Measurements from ENCODE around the gene TSPAN9. TPM values are rescaled to one million over a fixed set of nuclear protein-coding genes. Genes with fewer than 3 reads are reported as not detected.

The TSPAN9 gene
- total and polyA plus RNA-seq, 10 of the 15 experiments (the other 5 are each of a cell fraction or from before 2014, with no cell fraction given), result 0.03 to 1.0 (median 0.12) TPM; not detected in 5

GRCh38 chr12:3097186-3097804, 20.1 kb downstream of the TSPAN9 start:
- DNase-seq (ENCODE audit: low read depth, low spot score) (no peak), ATAC-seq (no peak; the same call in 2 of the 3 replicates), FAIRE-seq (no peak)
- no peak overlapping the region for H3K27ac ChIP-seq (ENCODE audit: control insufficient read depth, insufficient read depth)
- H3K9ac ChIP-seq (ENCODE audit: control insufficient read depth, insufficient read depth, low read length), result no peak overlapping the region
- no peaks in the 10 kb centered on the region; a peak in 3 of 4 replicates for H3K27me3 ChIP-seq (replicated peaks in 1 of 2; ENCODE audit: control insufficient read depth in 2 of 2, insufficient read depth in 2 of 2, low read length in 1 of 2)
- WGBS (ENCODE audit: insufficient coverage, insufficient replicate concordance, low lambda C conversion rate, missing lambda C conversion rate), result 31% methylated on average over 9 of the region's 10 CpGs
- ChIA-PET CTCF (no interaction called here), POLR2A (no interaction called here), RAD21 (ENCODE audit: unreplicated experiment) (no interaction called here), SMC1A (ENCODE audit: uncharacterized antibody, unreplicated experiment) (no interaction called here)
- H3K36me3 ChIP-seq (ENCODE audit: control insufficient read depth in 2 of 2, insufficient read depth in 2 of 2, low read length in 1 of 2), result no peaks in the 10 kb centered on the region
- in situ Hi-C loops (cut with MboI), result no loop called here
- peak overlapping the region; percentile 34 for H3K4me2 ChIP-seq (ENCODE audit: control insufficient read depth, insufficient read depth)
- no peaks in the 10 kb centered on the region for H3K79me2 ChIP-seq (ENCODE audit: control insufficient read depth, insufficient read depth, low read length)
- no peaks in the 10 kb centered on the region; the same call in 2 of the 3 replicates for H3K9me3 ChIP-seq (replicated peaks; ENCODE audit: control insufficient read depth, insufficient read depth, low read length)
- peak overlapping the region; percentile 46; the same call in 1 of the 2 replicates for H2AFZ ChIP-seq (ENCODE audit: control insufficient read depth, low read depth, low read length)
- no peaks in the 10 kb centered on the region for H4K20me1 ChIP-seq (ENCODE audit: control insufficient read depth, insufficient read depth)
- intact Hi-C loops (cut with micrococcal nuclease; ENCODE audit: unreplicated experiment), result no loop called here
- no TSS peak for BruUV-seq (replicated peaks)
- peaks cover 3% of the 10 kb centered on the region; the same call in 1 of the 2 replicates for H3K4me1 ChIP-seq (ENCODE audit: control insufficient read depth, insufficient read depth, low read length)
- TF ChIP-seq MEF2A (IDR thresholded peaks at IDR 0.05; ENCODE audit: insufficient read depth, low read depth, low read length) (no peak), EED (IDR thresholded peaks at IDR 0.05; ENCODE audit: low read depth) (no peak), ETV6 (conservative IDR thresholded peaks at IDR 0.05 in 1 of 2, IDR thresholded peaks at IDR 0.05 in 1 of 2; ENCODE audit: borderline replicate concordance in 1 of 2, low read depth in 1 of 2) (no peak), SPI1 (IDR thresholded peaks at IDR 0.05; ENCODE audit: borderline replicate concordance, insufficient read depth, low read depth, low read length) (no peak)
- no peak overlapping the region; the same call in 1 of the 2 replicates for H3K4me3 ChIP-seq

DNA sequence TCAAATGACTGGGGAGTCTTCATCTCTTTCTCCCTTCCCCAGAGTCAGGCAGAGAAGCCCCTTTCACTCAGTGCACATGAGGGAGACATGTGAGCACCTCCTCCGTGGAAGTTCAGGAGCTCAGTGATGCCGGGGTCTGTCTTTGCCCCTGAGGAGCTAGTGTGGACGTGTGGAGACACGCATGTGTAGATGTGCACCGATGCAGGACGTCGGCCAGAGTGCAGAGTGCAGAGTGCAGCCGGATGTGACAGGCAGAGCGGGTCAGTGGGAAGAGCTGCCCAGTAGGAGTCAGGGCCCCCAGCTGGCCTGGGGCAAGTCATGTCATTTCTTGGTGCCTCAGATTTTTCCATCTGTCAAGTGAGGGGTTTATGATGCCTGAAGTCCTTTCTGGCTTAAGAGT, 20.7 kb downstream of the TSPAN9 start:
- intact Hi-C loops (cut with micrococcal nuclease; ENCODE audit: unreplicated experiment), result no loop called here
- no peak for FAIRE-seq

More for the DNA sequence above, 20.7 kb downstream of the TSPAN9 start:
- Histone ChIP-seq H3K4me2 (ENCODE audit: control insufficient read depth, insufficient read depth) (peak overlapping the region; percentile 34), H3K4me1 (ENCODE audit: control insufficient read depth, insufficient read depth, low read length) (peaks cover 3% of the 10 kb centered on the region; the same call in 1 of the 2 replicates), H3K9me3 (replicated peaks; ENCODE audit: control insufficient read depth, insufficient read depth, low read length) (no peaks in the 10 kb centered on the region; the same call in 2 of the 3 replicates), H3K4me3 (no peak overlapping the region), H2AFZ (ENCODE audit: control insufficient read depth, low read depth, low read length) (peak overlapping the region; percentile 46; the same call in 1 of the 2 replicates), H3K9ac (ENCODE audit: control insufficient read depth, insufficient read depth, low read length) (no peak overlapping the region), H3K36me3 (ENCODE audit: control insufficient read depth in 2 of 2, insufficient read depth in 2 of 2, low read length in 1 of 2) (no peaks in the 10 kb centered on the region), H3K27me3 (replicated peaks in 1 of 2; ENCODE audit: control insufficient read depth in 2 of 2, insufficient read depth in 2 of 2, low read length in 1 of 2) (no peaks in the 10 kb centered on the region; a peak in 3 of 4 replicates), H4K20me1 (ENCODE audit: control insufficient read depth, insufficient read depth) (no peaks in the 10 kb centered on the region), H3K79me2 (ENCODE audit: control insufficient read depth, insufficient read depth, low read length) (no peaks in the 10 kb centered on the region), H3K27ac (ENCODE audit: control insufficient read depth, insufficient read depth) (no peak overlapping the region)
- peak; percentile 55 for ATAC-seq
- TF ChIP-seq POLR2A (IDR thresholded peaks at IDR 0.05; ENCODE audit: low read depth, low read length) (no peak), NR2C1 (IDR thresholded peaks at IDR 0.05) (peak; percentile 77), PAX5 (IDR thresholded peaks at IDR 0.05; ENCODE audit: borderline replicate concordance, low read depth, low read length) (peak; percentile 21; the same call in 1 of the 2 replicates)
- RAD21 ChIA-PET (ENCODE audit: unreplicated experiment), result no interaction called here
- POLR2A ChIA-PET, result interaction anchor here (0.7 kb wide), 1 partner anchor 774 kb away, joined by 4 read pairs; no protein-coding TSS in a partner anchor
- DNase-seq (ENCODE audit: low read depth, low spot score), result no peak
- no TSS peak for BruUV-seq (replicated peaks)
- SMC1A ChIA-PET (ENCODE audit: uncharacterized antibody, unreplicated experiment), result no interaction called here
- CTCF ChIA-PET, result no interaction called here
- whole genome bisulfite sequencing (ENCODE audit: insufficient coverage, insufficient replicate concordance, low lambda C conversion rate, missing lambda C conversion rate), result 8% methylated on average over 9 of the region's 9 CpGs
- in situ Hi-C loops (cut with MboI), result no loop called here
